ENCODE measurements around the gene ZNF282. TPM values are rescaled to one million over a fixed set of nuclear protein-coding genes. Genes with fewer than 3 reads are reported as not detected.

Gene ZNF282
- total and polyA plus RNA-seq, 2 donors from 2014 or later: 9.3 to 24.5 TPM

DNA sequence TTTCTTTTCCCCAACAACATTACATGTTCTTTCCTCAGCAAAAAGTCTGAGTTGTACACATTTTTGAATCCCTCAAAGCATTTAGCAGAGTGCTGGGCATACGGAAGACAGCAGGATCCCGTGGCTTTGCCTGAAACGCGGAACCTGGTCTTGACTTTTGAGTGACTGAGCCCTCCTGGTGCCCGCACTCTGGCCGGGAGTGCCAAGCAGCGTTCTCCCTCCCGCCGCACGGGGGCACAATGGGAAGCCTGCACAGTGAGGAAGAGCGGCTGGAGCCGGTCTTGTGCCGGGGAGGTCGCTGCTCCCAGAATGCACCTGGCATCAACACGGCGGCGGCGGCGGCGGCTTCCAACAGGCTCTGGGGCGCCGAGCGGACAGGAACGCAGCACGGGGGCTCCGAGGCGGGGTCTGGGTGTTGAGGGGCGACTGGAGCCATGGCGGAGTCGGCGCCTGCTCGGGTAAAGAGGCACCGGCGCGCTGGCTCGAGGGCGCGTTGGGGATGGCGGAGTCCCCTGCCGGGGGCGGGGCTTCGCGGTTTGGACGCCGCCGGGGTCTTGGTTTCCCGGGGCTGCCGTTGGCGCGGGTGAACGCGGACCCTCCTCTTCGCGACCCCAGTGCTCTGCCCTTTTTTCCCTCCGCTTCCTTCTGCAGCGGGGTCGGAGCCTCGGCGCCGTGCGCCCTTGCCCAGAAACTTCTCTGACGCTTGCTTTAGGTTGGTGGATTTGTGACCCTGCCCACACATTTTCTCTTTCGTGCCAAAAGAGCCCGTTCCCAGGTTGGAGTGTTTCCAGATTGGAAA is 44.2 kb downstream of the ZNF282 start, which contains the start of gene ZNF212:
TSS of gene ZNF212 (plus strand) at position 307 of the 799 bp plus-strand sequence. CDS start at position 435, 128 bp downstream.
- no peaks in the 10 kb centered on the region for H3K27me3 ChIP-seq (ENCODE audit: control insufficient read depth, insufficient read depth, low read length)
- H3K9me3 ChIP-seq (ENCODE audit: control insufficient read depth in 2 of 3, insufficient read depth in 1 of 3, low read length in 3 of 3): no peaks in the 10 kb centered on the region
- peaks cover 0 to 17% (median 6%) of the 10 kb centered on the region in 3 donors for H3K4me1 ChIP-seq (ENCODE audit: control insufficient read depth in 2 of 3, insufficient read depth in 2 of 3, low read depth in 1 of 3, low read length in 3 of 3)
- TF ChIP-seq, protein P1, sequence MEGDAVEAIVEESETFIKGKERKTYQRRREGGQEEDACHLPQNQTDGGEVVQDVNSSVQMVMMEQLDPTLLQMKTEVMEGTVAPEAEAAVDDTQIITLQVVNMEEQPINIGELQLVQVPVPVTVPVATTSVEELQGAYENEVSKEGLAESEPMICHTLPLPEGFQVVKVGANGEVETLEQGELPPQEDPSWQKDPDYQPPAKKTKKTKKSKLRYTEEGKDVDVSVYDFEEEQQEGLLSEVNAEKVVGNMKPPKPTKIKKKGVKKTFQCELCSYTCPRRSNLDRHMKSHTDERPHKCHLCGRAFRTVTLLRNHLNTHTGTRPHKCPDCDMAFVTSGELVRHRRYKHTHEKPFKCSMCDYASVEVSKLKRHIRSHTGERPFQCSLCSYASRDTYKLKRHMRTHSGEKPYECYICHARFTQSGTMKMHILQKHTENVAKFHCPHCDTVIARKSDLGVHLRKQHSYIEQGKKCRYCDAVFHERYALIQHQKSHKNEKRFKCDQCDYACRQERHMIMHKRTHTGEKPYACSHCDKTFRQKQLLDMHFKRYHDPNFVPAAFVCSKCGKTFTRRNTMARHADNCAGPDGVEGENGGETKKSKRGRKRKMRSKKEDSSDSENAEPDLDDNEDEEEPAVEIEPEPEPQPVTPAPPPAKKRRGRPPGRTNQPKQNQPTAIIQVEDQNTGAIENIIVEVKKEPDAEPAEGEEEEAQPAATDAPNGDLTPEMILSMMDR (IDR thresholded peaks at IDR 0.05; ENCODE audit: borderline replicate concordance, extremely low read depth, insufficient read depth): peak; percentile 86
- H3K36me3 ChIP-seq (ENCODE audit: control insufficient read depth in 2 of 3, insufficient read depth in 3 of 3, low read length in 3 of 3): no peaks in the 10 kb centered on the region
- peak; percentile 92 to 96 (median 94) for DNase-seq
- H3K4me3 ChIP-seq (ENCODE audit: low read length in 3 of 3): peak within 1 kb of the TSS; percentile 79 to 91 (median 89)
- H3K9ac ChIP-seq (ENCODE audit: low read length in 3 of 3): peak within 1 kb of the TSS; percentile 69 to 79 (median 76)
- FAIRE-seq: no peak
- H3K27ac ChIP-seq (ENCODE audit: low read depth in 2 of 2, low read length in 2 of 2): peak within 1 kb of the TSS in 1 of 2 donors; percentile 41
- intact Hi-C loops (cut with DNase I): no loop called here

DNA sequence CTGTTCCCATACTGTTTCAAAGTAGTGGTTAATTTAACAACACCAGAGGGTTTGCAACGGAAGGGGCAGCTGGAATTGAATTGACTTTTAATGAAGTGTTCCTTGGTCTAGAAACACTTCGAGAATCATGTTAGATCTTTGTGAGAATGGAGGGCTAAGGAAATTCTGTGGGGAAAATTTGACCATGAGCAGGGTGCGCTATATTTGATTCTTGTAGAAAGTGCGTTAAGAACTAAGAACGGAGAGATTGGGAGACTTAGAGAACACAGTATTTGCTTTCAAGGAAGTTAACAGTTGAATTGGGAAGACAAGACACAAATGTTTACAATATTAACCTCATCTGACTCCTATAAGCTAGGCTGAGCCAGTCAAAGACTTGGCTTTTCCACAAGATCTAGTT is 45.3 kb downstream of the ZNF282 start:
- Histone ChIP-seq H3K27me3 (ENCODE audit: control insufficient read depth, insufficient read depth, low read length) (no peaks in the 10 kb centered on the region), H3K4me3 (ENCODE audit: low read length in 3 of 3) (peak overlapping the region; percentile 79 to 91 (median 89)), H3K4me1 (ENCODE audit: control insufficient read depth in 2 of 3, insufficient read depth in 2 of 3, low read depth in 1 of 3, low read length in 3 of 3) (peaks cover 0 to 17% (median 6%) of the 10 kb centered on the region in 3 donors), H3K9me3 (ENCODE audit: control insufficient read depth in 2 of 3, insufficient read depth in 1 of 3, low read length in 3 of 3) (no peaks in the 10 kb centered on the region), H3K27ac (ENCODE audit: low read depth in 2 of 2, low read length in 2 of 2) (no peak overlapping the region), H3K9ac (ENCODE audit: low read length in 3 of 3) (peak overlapping the region in 1 of 3 donors; percentile 76), H3K36me3 (ENCODE audit: control insufficient read depth in 2 of 3, insufficient read depth in 3 of 3, low read length in 3 of 3) (no peaks in the 10 kb centered on the region)
- DNase-seq (no peak), FAIRE-seq (no peak)
- TF ChIP-seq, protein P1 (IDR thresholded peaks at IDR 0.05; ENCODE audit: borderline replicate concordance, extremely low read depth, insufficient read depth): no peak
- intact Hi-C loops (cut with DNase I): no loop called here

DNA sequence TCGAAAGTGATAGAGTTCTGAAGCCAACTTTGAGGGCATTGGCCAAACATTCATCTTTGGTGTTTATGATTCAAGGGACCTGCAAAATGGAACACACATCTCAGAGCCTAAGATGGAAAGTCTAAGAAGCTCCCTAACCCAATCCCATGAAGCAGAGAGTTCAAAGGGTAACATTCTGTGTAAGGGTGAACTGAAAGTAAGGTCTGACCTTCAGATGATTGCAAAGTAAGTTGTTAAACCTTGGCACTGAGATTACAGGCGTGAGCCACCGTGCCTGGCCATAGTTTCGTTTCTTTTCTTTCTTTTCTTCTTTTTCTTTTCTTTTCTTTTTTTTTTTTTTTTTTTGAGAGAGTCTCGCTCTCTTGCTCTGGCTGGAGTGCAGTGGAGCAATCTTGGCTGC is 46.4 kb downstream of the ZNF282 start:
- H3K27ac ChIP-seq (ENCODE audit: low read depth in 2 of 2, low read length in 2 of 2): no peak overlapping the region
- no peak overlapping the region for H3K4me3 ChIP-seq (ENCODE audit: low read length in 3 of 3)

More for the DNA sequence above, 46.4 kb downstream of the ZNF282 start:
- H3K36me3 ChIP-seq (ENCODE audit: control insufficient read depth in 2 of 3, insufficient read depth in 3 of 3, low read length in 3 of 3): no peaks in the 10 kb centered on the region
- peaks cover 0 to 17% (median 6%) of the 10 kb centered on the region in 3 donors for H3K4me1 ChIP-seq (ENCODE audit: control insufficient read depth in 2 of 3, insufficient read depth in 2 of 3, low read depth in 1 of 3, low read length in 3 of 3)
- H3K9me3 ChIP-seq (ENCODE audit: control insufficient read depth in 2 of 3, insufficient read depth in 1 of 3, low read length in 3 of 3): no peaks in the 10 kb centered on the region
- H3K27me3 ChIP-seq (ENCODE audit: control insufficient read depth, insufficient read depth, low read length): no peaks in the 10 kb centered on the region
- intact Hi-C loops (cut with DNase I): no loop called here
- no peak for DNase-seq
- FAIRE-seq: no peak
- TF ChIP-seq, protein P1 (IDR thresholded peaks at IDR 0.05; ENCODE audit: borderline replicate concordance, extremely low read depth, insufficient read depth): no peak
- no peak overlapping the region for H3K9ac ChIP-seq (ENCODE audit: low read length in 3 of 3)
